HEK293 (cell line): ENCODE results near the gene SLU7.
A peak's percentile ranks its signal among the peaks of the same experiment; 100 is the strongest.

ENCODE experiments used
- BCL11B ChIP-seq: fragments of 450-650 bp; formaldehyde crosslinking; IDR thresholded peaks from 2 replicates; pipeline ENCODE4 v1.5.1; 2016; ENCODE audit warnings: low read depth, missing biosample characterization, missing genetic modification characterization
- GLI2 ChIP-seq: fragments of 450-650 bp; formaldehyde crosslinking; IDR thresholded peaks from 2 replicates; pipeline ENCODE4; 2017; ENCODE audit warnings: missing biosample characterization, missing genetic modification characterization, low read depth, borderline replicate concordance
- OVOL3 ChIP-seq: fragments of 450-650 bp; formaldehyde crosslinking; IDR thresholded peaks from 2 replicates; pipeline ENCODE4 v1.5.1; 2016; ENCODE audit warnings: missing biosample characterization, missing genetic modification characterization
- PRDM1 ChIP-seq: fragments of 450-650 bp; formaldehyde crosslinking; IDR thresholded peaks from 2 replicates; pipeline ENCODE4; 2016; ENCODE audit warnings: missing biosample characterization, missing genetic modification characterization
- SALL2 ChIP-seq: fragments of 450-650 bp; formaldehyde crosslinking; IDR thresholded peaks from 2 replicates; pipeline ENCODE4 v1.5.0; 2017; ENCODE audit warnings: missing biosample characterization, mild to moderate bottlenecking, missing genetic modification characterization, borderline replicate concordance
- SETDB1 ChIP-seq: IDR thresholded peaks from one replicate; pipeline ENCODE4 v1.6.1; 2017; ENCODE audit warnings: mild to moderate bottlenecking, low read length, moderate library complexity, mixed read lengths; ENCODE audit not compliant: insufficient read length
- ZBTB26 ChIP-seq: fragments of 450-650 bp; formaldehyde crosslinking; optimal IDR thresholded peaks from 2 replicates; pipeline ENCODE3; 2016; ENCODE audit warnings: missing biosample characterization, mild to moderate bottlenecking, missing genetic modification characterization
- ZBTB49 ChIP-seq: fragments of 450-650 bp; formaldehyde crosslinking; IDR thresholded peaks from 2 replicates; pipeline ENCODE4 v1.5.1; 2016; ENCODE audit warnings: missing biosample characterization, missing genetic modification characterization, low read depth
- ZBTB6 ChIP-seq: fragments of 450-650 bp; formaldehyde crosslinking; IDR thresholded peaks from 2 replicates; pipeline ENCODE4 v1.5.1; 2017; ENCODE audit warnings: missing biosample characterization, missing genetic modification characterization
- ZFP41 ChIP-seq: fragments of 450-650 bp; formaldehyde crosslinking; IDR thresholded peaks from 2 replicates; pipeline ENCODE4 v1.5.1; 2016; ENCODE audit warnings: missing biosample characterization, missing genetic modification characterization, borderline replicate concordance
- ZNF138 ChIP-seq: fragments of 450-650 bp; formaldehyde crosslinking; IDR thresholded peaks from 2 replicates; pipeline ENCODE4 v1.5.1; 2016; ENCODE audit warnings: missing biosample characterization, missing genetic modification characterization, borderline replicate concordance
- ZNF140 ChIP-seq: fragments of 450-650 bp; formaldehyde crosslinking; IDR thresholded peaks from 2 replicates; pipeline ENCODE4 v1.5.1; 2016; ENCODE audit warnings: missing biosample characterization, missing genetic modification characterization
- ZNF146 ChIP-seq: fragments of 450-650 bp; formaldehyde crosslinking; IDR thresholded peaks from 2 replicates; pipeline ENCODE4 v1.5.1; 2016; ENCODE audit warnings: missing biosample characterization, missing genetic modification characterization
- ZNF169 ChIP-seq: fragments of 450-650 bp; formaldehyde crosslinking; IDR thresholded peaks from 2 replicates; pipeline ENCODE4 v1.5.1; 2016; ENCODE audit warnings: missing biosample characterization, missing genetic modification characterization
- ZNF2 ChIP-seq: fragments of 450-650 bp; formaldehyde crosslinking; IDR thresholded peaks from 2 replicates; pipeline ENCODE4 v1.5.1; 2016; ENCODE audit warnings: missing biosample characterization, missing genetic modification characterization
- ZNF214 ChIP-seq: fragments of 450-650 bp; formaldehyde crosslinking; IDR thresholded peaks from 2 replicates; pipeline ENCODE4 v1.5.1; 2017; ENCODE audit warnings: missing biosample characterization, mild to moderate bottlenecking, missing genetic modification characterization, borderline replicate concordance
- ZNF239 ChIP-seq: fragments of 450-650 bp; formaldehyde crosslinking; IDR thresholded peaks from 2 replicates; pipeline ENCODE4 v1.5.1; 2016; ENCODE audit warnings: missing biosample characterization, missing genetic modification characterization
- ZNF274 ChIP-seq, 2 experiments: fragments of 200-500 bp in 1 of 2; fragments of 450-650 bp in 1 of 2; sonication (Bioruptor generic) in 1 of 2; formaldehyde crosslinking in 1 of 2; IDR thresholded peaks; 2 replicates each; pipeline versions ENCODE4 v1.5.1 to v1.6.1; 2014 to 2016; ENCODE audit warnings: borderline replicate concordance in 1 of 2, inconsistent platforms in 1 of 2, low read length in 1 of 2, missing biosample characterization in 1 of 2, missing genetic modification characterization in 1 of 2
- ZNF394 ChIP-seq: fragments of 450-650 bp; formaldehyde crosslinking; IDR thresholded peaks from 2 replicates; pipeline ENCODE4 v1.5.1; 2016; ENCODE audit warnings: missing biosample characterization, missing genetic modification characterization, mild to moderate bottlenecking, moderate library complexity, borderline replicate concordance
- ZNF510 ChIP-seq: fragments of 450-650 bp; formaldehyde crosslinking; IDR thresholded peaks from 2 replicates; pipeline ENCODE4 v1.5.1; 2018; ENCODE audit warnings: mild to moderate bottlenecking, missing genetic modification characterization, missing biosample characterization; ENCODE audit not compliant: insufficient replicate concordance
- ZNF529 ChIP-seq: fragments of 450-650 bp; formaldehyde crosslinking; IDR thresholded peaks from 2 replicates; pipeline ENCODE4 v1.5.1; 2017; ENCODE audit warnings: missing genetic modification characterization, missing biosample characterization; ENCODE audit not compliant: insufficient replicate concordance
- ZNF555 ChIP-seq: fragments of 450-650 bp; formaldehyde crosslinking; conservative IDR thresholded peaks from 2 replicates; pipeline ENCODE4 v1.5.1; 2017; ENCODE audit warnings: missing biosample characterization, mild to moderate bottlenecking, missing genetic modification characterization, inconsistent platforms
- ZNF558 ChIP-seq: fragments of 450-650 bp; formaldehyde crosslinking; IDR thresholded peaks from 2 replicates; pipeline ENCODE4 v1.5.1; 2016; ENCODE audit warnings: missing biosample characterization, missing genetic modification characterization
- ZNF623 ChIP-seq: fragments of 450-650 bp; formaldehyde crosslinking; IDR thresholded peaks from 2 replicates; pipeline ENCODE4 v1.5.1; 2016; ENCODE audit warnings: missing biosample characterization, missing genetic modification characterization
- ZNF629 ChIP-seq: fragments of 450-650 bp; formaldehyde crosslinking; IDR thresholded peaks from 2 replicates; pipeline ENCODE4 v1.5.1; 2017; ENCODE audit warnings: missing biosample characterization, missing genetic modification characterization
- ZNF654 ChIP-seq: fragments of 450-650 bp; formaldehyde crosslinking; IDR thresholded peaks from 2 replicates; pipeline ENCODE4 v1.5.1; 2016; ENCODE audit warnings: low read depth, missing biosample characterization, missing genetic modification characterization
- ZNF768 ChIP-seq: fragments of 450-650 bp; formaldehyde crosslinking; IDR thresholded peaks from 2 replicates; pipeline ENCODE4 v1.5.1; 2018; ENCODE audit warnings: missing biosample characterization, mild to moderate bottlenecking, missing genetic modification characterization
- ZNF792 ChIP-seq: fragments of 450-650 bp; formaldehyde crosslinking; IDR thresholded peaks from 2 replicates; pipeline ENCODE4 v1.5.1; 2016; ENCODE audit warnings: missing biosample characterization, missing genetic modification characterization
- ZSCAN23 ChIP-seq: fragments of 450-650 bp; formaldehyde crosslinking; IDR thresholded peaks from 2 replicates; pipeline ENCODE4 v1.5.1; 2016; ENCODE audit warnings: missing biosample characterization, missing genetic modification characterization
- ZXDB ChIP-seq: fragments of 450-650 bp; formaldehyde crosslinking; IDR thresholded peaks from 2 replicates; pipeline ENCODE4 v1.5.1; 2016; ENCODE audit warnings: missing biosample characterization, missing genetic modification characterization
- TF ChIP-seq, protein P1 (sequence below): fragments of 450-650 bp; formaldehyde crosslinking; IDR thresholded peaks from 2 replicates; pipeline ENCODE4 v1.5.1; 2016; ENCODE audit warnings: missing biosample characterization, missing genetic modification characterization, borderline replicate concordance

SLU7 gene

GRCh38 chr5:160399402-160400353 lies 19.2 kb downstream of the SLU7 start, which contains the start of gene FAM200C (continued):
- TF ChIP-seq ZFP41 (tag by site-specific recombination) (no peak), BCL11B (tag by site-specific recombination) (no peak), ZNF623 (tag by site-specific recombination) (no peak), ZSCAN23 (tag by site-specific recombination) (no peak), ZNF555 (no peak), ZNF138 (tag by site-specific recombination) (no peak), ZNF654 (tag by site-specific recombination) (no peak), ZNF239 (tag by site-specific recombination) (no peak), ZBTB6 (tag by site-specific recombination) (no peak), OVOL3 (tag by site-specific recombination) (peak; percentile 73), ZNF558 (tag by site-specific recombination) (no peak), ZNF2 (tag by site-specific recombination) (peak; percentile 83; the same call in 1 of the 2 replicates), ZNF510 (no peak), ZNF169 (tag by site-specific recombination) (no peak), ZBTB49 (no peak), SALL2 (tag by site-specific recombination) (no peak), ZNF274 (IDR thresholded peaks at IDR 0.05; ENCODE audit: low read length) (no peak), ZNF274 (tag by site-specific recombination; IDR thresholded peaks at IDR 0.05; ENCODE audit: borderline replicate concordance) (no peak), GLI2 (tag by site-specific recombination) (no peak), SETDB1 (no peak), ZNF214 (tag by site-specific recombination) (no peak), ZNF140 (tag by site-specific recombination) (no peak), ZNF792 (tag by site-specific recombination) (no peak), ZXDB (tag by site-specific recombination) (peak; percentile 95), ZNF629 (tag by site-specific recombination) (peak; percentile 59; the same call in 1 of the 2 replicates), PRDM1 (no peak), ZNF768 (tag by site-specific recombination) (no peak), ZNF146 (tag by site-specific recombination) (0 out of 2 replicates have a peak, but pooled peaks have one; percentile 14), ZBTB26 (tag by site-specific recombination) (peak; percentile 29), ZNF394 (peak; percentile 73; the same call in 1 of the 2 replicates), ZNF529 (tag by site-specific recombination) (no peak)
- TF ChIP-seq, protein P1, sequence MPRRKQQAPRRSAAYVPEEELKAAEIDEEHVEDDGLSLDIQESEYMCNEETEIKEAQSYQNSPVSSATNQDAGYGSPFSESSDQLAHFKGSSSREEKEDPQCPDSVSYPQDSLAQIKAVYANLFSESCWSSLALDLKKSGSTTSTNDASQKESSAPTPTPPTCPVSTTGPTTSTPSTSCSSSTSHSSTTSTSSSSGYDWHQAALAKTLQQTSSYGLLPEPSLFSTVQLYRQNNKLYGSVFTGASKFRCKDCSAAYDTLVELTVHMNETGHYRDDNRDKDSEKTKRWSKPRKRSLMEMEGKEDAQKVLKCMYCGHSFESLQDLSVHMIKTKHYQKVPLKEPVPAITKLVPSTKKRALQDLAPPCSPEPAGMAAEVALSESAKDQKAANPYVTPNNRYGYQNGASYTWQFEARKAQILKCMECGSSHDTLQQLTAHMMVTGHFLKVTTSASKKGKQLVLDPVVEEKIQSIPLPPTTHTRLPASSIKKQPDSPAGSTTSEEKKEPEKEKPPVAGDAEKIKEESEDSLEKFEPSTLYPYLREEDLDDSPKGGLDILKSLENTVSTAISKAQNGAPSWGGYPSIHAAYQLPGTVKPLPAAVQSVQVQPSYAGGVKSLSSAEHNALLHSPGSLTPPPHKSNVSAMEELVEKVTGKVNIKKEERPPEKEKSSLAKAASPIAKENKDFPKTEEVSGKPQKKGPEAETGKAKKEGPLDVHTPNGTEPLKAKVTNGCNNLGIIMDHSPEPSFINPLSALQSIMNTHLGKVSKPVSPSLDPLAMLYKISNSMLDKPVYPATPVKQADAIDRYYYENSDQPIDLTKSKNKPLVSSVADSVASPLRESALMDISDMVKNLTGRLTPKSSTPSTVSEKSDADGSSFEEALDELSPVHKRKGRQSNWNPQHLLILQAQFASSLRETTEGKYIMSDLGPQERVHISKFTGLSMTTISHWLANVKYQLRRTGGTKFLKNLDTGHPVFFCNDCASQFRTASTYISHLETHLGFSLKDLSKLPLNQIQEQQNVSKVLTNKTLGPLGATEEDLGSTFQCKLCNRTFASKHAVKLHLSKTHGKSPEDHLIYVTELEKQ (tag by site-specific recombination): no peak
